Fibroblast of skin of scalp (primary cell): ENCODE measurements around the gene SLC7A11. TPM values are rescaled to one million over a fixed set of nuclear protein-coding genes. Genes with fewer than 3 reads are reported as not detected.

Source experiments
- DNase-seq: peaks from one replicate; pipeline ENCODE4 v3.0.0-alpha.2; 2013
- polyA plus RNA-seq, 2 experiments: library from polyadenylated mRNA; unstranded; fragments of 120-200 nt; gene quantifications; one replicate each; pipeline ENCODE4 v1.2.1, GENCODE V29; 2013; ENCODE audit not compliant: insufficient read length in 2 of 2

SLC7A11 gene
- polyA plus RNA-seq (2013, experiment 1 of 2; ENCODE audit: insufficient read length): 60.4 TPM
- 66.3 TPM for polyA plus RNA-seq (2013, experiment 2 of 2; ENCODE audit: insufficient read length)

GRCh38 chr4:138242076-138242833, at the start of gene SLC7A11:
TSS of gene SLC7A11 (minus strand) at chr4:138242349. CDS start at chr4:138242069, 280 bp downstream.
- peak; percentile 99 for DNase-seq

- DNase-seq: no peak
Measured at GRCh38 chr4:138291431-138291830, 49.3 kb upstream of the SLC7A11 start.

- DNase-seq: no peak
Measured at GRCh38 chr4:138290805-138291204, 48.7 kb upstream of the SLC7A11 start.

- DNase-seq: no peak
Measured at GRCh38 chr4:138279286-138279685, 37.1 kb upstream of the SLC7A11 start.

GRCh38 chr4:138277133-138277532, 35.0 kb upstream of the SLC7A11 start:
- DNase-seq: no peak

- DNase-seq: peak; percentile 85
Measured at GRCh38 chr4:138275963-138276621, 33.9 kb upstream of the SLC7A11 start.

- DNase-seq: no peak
Measured at GRCh38 chr4:138275216-138275615, 33.1 kb upstream of the SLC7A11 start.

GRCh38 chr4:138269175-138269574, 27.0 kb upstream of the SLC7A11 start:
- DNase-seq: peak; percentile 27

GRCh38 chr4:138267835-138268234, 25.7 kb upstream of the SLC7A11 start:
- no peak for DNase-seq

GRCh38 chr4:138266948-138267347, 24.8 kb upstream of the SLC7A11 start:
- no peak for DNase-seq

- no peak for DNase-seq
Measured at GRCh38 chr4:138263247-138263816, 21.2 kb upstream of the SLC7A11 start.

GRCh38 chr4:138262469-138262868, 20.3 kb upstream of the SLC7A11 start:
- no peak for DNase-seq

- no peak for DNase-seq
Measured at GRCh38 chr4:138262030-138262429, 19.9 kb upstream of the SLC7A11 start.

- peak; percentile 56 for DNase-seq
Measured at GRCh38 chr4:138259824-138260223, 17.7 kb upstream of the SLC7A11 start.

- DNase-seq: peak; percentile 40
Measured at GRCh38 chr4:138259271-138259670, 17.1 kb upstream of the SLC7A11 start.

GRCh38 chr4:138256608-138257007, 14.5 kb upstream of the SLC7A11 start:
- no peak for DNase-seq

- DNase-seq: no peak
Measured at GRCh38 chr4:138255917-138256597, 13.9 kb upstream of the SLC7A11 start.

GRCh38 chr4:138252551-138252950, 10.4 kb upstream of the SLC7A11 start:
- DNase-seq: no peak

GRCh38 chr4:138251938-138252337, 9.8 kb upstream of the SLC7A11 start:
- DNase-seq: peak; percentile 46

- no peak for DNase-seq
Measured at GRCh38 chr4:138249132-138249531, 7.0 kb upstream of the SLC7A11 start.

- no peak for DNase-seq
Measured at GRCh38 chr4:138248058-138248457, 5.9 kb upstream of the SLC7A11 start.

- DNase-seq: no peak
Measured at GRCh38 chr4:138247643-138248042, 5.5 kb upstream of the SLC7A11 start.

GRCh38 chr4:138243369-138243768, 1.2 kb upstream of the SLC7A11 start:
- DNase-seq: no peak
